GM21528 (cell line): ENCODE results near the gene FAM177B.

Experiments used
- ATAC-seq: cut with Tn5 transposase; IDR thresholded peaks from one replicate; pipeline ENCODE4 v1.9.1; 2021; ENCODE audit warnings: mild to moderate bottlenecking, moderate library complexity; ENCODE audit not compliant: unreplicated experiment, low FRiP score

FAM177B gene

DNA sequence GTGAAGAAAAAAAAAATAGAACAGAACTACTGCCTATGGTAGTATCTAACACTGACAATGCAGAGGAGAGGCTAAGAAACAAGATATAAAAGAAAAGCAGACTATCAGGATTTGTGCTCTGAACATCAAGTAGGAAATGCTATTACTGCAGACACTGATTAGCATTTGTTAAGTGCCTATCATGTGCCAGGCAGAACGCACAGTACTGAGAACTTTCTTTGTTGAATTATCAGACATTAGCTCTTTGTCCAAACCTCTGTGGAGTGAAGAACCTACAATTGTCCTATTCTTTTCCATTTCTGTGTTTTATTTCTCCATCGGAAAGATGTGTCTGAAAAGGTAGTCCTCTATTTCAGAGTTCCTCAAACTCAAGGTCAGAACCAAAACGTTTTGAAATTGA is 47.4 kb downstream of the FAM177B start:
- ATAC-seq, result no peak

DNA sequence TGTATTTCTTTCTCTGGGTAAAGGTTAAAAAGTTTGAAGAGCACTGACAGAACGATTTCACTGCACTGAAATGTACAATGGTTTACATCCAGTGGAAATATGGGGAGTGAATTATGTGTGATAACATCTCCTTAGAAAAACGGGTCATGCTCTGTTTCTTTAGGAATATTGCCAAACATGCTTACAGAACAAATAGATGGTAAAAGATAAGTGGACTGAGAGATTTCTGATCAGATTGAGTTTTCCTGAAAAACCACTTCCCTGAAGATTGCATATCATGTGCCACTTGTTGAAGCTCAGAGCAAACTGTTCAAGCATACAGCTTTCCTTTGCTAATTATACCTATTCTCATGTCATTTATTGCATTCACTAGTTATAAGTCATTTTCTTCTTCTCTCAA is 47.9 kb downstream of the FAM177B start:
- no peak for ATAC-seq

DNA sequence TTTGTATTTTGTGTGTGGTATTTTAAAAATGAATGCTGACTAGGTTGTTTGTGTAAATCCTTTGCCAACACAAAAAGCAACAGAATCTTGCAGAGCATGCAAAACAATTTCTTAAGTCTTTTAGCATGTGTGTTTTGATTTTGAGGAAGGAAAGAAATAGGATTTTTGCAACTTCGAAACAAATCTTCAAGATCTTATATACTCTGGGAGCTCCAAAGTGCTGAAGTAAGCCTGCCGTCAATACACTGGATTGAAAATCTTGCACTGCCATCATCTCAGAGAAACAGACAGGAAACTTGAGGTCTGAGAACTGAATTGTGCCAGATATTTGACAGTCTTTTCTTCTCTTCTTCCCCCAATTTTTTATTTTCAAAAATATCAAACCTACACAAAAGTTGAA is 48.5 kb downstream of the FAM177B start:
- ATAC-seq, result no peak

DNA sequence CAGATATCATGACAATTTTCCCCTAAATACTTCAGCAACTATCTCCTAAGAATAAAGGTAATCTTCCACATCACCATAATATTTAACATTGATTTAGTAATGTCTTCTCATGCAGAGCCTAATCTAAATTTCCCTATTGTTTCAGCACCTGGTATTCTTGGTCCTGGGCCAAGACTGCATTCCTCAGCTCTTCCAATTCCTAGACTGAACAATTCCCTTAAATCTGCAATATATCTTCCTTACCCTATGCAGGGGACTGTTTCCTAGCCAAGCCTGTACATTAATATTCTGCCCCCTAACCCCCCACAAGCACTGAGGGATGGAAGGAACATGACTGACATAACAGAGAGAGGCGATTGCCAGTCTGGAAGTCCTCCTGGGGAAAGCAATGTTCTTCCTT is 49.1 kb downstream of the FAM177B start:
- ATAC-seq, result no peak

DNA sequence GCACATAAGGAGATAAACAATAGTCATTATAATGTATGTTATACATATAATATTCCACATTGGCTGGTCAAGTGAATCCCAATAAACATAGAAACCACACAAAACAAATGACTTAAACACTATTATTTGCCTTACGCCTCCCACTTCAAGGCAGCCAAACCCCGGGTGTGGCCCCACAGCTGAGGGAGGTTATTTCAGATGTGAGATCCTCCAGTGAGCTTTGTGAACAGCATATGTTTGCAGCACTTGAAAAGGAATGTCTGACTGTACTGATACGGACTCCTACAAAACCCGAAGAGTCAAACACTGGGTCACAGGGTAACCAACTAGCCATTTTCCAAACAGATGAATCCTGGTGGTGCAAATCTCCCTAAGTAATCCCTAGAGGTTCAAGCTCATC is 50.7 kb downstream of the FAM177B start:
- no peak for ATAC-seq

DNA sequence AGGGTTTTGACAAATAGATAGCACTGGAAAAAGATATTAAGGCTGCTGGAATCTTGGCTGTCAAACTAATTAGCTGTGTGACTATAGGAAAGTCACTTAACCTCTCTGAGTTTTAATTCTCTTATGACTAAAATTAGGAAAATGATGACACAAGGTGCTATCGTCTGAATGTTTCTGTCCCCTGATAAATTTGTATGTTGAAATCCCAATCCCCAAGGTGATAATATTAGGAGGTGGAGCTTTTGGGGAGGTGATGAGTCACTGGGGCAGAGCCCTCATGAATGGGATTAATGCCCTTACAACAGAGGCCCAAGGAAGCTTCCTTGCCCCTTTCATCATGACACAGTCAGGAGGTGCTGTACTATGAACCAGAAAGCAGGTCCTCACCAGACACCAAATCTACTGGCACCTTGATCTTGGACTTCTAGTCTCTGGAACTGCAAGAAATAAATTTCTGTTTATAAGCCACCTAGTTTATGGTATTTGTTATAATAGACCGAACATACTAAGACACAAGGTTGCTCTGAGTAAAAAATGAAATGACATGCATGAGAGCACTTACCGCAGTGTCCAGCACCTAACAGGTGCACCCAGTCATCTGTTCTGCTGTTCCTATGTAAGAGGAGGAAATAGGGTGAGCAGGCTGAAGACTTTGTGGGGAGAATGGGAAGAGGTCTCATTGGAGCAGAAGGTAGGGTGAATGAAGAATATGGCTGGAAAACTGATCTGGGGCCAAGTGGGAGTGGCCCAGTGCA is 51.6 kb downstream of the FAM177B start:
- ATAC-seq, result no peak

DNA sequence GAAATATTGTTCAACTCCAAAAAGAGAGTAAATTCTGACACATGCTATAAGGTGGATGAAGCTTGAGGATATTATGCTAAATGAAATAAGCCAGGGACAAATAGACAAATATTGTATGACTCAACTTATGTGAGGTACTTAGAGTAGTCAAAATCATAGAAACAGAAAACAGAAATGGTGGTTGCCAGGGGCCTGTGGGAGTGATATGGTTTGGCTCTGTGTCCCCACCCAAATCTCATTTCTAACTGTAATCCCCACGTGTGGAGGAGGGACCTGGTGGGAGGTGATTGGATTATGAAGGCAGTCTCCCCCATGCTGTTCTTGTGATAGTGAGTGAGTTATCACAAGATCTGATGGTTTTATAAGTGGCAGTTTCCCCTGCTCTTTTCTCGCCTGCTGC is 53.1 kb downstream of the FAM177B start:
- ATAC-seq, result no peak

DNA sequence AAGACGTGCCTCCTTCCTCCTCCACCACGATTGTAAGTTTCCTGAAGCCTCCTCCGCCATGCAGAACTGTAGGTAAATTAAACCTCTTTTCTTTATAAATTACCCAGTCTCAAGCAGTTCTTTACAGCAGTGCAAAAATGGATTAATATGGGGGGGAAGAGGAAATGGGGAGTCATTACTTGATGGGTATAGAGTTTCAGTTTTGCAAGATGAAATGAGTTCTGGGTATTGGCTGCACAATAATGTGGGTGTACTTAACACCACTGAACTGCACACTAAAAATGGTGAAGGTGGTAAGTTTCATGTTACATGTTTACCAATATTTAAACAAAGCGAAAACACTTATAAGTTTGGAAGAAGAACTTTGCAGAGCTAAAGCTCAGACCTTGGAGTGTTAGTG is 53.5 kb downstream of the FAM177B start:
- no peak for ATAC-seq

DNA sequence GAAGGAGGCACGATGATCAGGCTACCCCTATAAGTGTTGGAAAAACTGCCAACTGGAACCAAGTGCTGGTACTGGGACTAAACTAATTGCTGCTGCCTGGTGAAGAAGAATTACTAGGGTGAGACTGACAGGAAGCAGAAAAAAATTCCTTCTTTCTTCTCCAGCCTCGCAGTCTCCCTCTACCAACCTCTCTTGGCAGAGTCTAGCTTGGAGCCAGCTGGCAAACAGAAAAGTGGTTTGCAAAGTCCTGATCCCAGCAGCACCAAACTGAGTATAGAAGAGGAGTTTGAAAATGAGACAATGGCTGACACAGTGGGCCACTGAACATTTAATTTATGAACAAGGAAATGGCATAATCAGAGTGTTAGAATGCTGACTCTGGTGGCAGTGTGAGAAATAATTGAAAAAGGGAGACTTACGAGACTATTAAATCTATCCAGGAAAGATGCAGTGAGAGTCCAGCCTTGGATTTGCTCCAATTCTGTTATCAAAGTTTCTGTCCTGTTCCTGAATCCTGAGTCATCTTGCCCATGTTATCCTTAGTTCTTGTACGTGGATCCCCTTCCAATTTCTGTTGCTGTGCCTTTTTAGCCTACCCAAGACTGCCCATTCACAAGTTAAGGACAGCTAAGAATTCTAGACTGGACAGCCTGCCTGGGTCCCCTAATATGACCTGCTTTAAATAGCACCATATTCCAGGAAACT is 54.2 kb downstream of the FAM177B start:
- no peak for ATAC-seq

DNA sequence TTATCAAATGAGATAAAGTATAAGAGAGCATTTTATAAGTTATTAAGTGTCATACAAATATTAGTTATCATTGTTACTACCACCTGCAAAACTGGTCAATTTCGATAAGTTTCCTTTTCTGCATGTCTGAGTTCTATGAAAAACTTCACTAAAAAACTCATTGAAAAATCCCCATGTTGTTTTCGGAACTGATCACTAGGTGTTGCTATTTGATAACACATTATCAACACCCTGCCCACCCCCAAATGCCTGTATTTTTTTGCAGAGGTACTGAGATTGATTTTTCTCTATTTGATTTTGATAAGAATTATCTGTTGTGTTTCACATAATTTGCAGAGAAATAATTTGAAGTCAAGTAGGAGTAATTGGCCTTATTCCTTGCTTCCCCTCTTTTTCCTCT is 55.7 kb downstream of the FAM177B start:
- ATAC-seq, result no peak

DNA sequence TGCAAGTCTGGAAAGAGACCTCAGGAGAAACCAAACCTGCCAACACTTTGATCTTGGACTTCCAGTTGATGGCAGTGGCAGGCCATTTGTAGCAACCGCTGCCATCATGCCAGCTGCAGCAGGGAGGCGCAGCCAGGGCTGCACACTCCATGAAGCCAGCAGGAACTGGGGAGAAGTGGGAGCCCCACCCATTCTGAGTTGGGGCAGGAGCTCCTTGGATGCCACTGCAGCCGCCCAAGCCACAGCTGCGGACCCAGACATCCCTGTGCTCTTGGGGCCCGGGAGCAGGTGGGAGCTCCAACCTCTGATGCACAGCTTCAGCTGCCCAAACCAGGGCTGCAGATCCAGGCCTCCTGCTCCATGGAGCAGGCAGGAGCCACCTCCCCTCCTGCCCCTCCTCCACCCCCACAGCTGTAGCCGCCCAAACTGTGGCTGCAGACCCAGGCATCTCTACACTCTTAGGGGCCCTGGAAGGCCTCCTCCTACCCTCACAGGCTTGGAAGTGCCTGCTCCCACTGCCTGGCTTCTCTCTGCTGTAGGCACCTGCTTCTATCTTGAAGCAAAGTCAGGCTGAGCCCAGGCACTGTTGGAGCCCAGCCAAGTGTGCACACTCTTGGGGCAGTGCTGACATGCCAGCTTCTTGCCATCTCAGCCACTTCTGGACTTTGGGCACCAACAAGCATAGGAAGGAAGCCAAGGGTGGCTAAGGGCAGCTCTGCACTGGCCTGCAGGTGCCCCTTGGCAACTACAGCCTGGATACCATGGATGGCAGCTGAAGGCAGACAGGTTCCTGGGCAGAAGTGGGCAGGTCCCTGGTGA is 57.9 kb downstream of the FAM177B start:
- no peak for ATAC-seq

DNA sequence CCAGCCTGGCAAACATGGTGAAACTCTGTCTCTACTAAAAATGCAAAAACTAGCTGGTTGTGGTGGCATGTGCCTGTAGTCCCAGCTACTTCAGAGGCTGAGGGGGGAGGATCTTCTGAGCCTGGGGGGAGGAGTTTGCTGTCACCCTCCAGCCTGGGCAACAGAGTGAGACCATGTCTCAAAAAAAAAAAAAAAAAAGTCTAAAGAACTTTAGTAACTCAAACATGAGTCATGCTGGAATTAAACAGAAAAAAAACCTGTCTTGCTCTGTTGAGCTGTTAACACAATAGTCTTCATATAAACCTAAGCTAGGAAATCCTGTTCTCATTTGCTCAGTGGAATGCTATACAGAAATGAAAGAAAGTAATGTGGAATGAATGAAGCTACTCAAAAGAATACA is 61.1 kb downstream of the FAM177B start:
- no peak for ATAC-seq

DNA sequence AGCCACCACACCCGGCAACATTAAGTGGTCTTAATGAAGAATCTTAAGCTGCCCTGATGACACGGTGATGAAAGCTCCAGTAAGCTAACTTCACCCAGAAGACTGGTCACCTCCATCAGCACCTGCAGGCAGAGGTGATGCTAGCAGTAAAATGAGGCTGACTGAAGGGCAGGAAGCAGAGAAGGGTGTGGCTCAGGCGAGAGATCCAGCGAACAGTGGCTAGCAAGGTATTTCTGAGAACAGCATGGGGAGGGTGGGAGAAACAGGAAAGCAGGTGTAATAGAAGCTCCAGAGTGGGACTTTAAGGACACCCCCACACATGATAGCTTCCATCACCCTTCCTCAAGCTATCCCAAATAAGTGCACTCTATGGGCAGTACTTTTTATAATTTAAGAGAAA is 62.0 kb downstream of the FAM177B start:
- ATAC-seq, result no peak
